CD4-positive, alpha-beta T cell treated with Interleukin-17A for 1 hour (primary cell): Measurements from ENCODE around the gene TNRC6C.
"Not testable (repeated sequence)": the region's sequence is repeated elsewhere in the genome, so short reads cannot be mapped to it uniquely, and the experiment has no call there.

Experiments
- DNase-seq: peaks from one replicate; pipeline ENCODE4 v3.0.0-alpha.2; 2020

TNRC6C gene

GRCh38 chr17:78046923-78047322 lies 88.4 kb downstream of the TNRC6C start:
- DNase-seq, result no peak

GRCh38 chr17:78048346-78049292 lies 90.1 kb downstream of the TNRC6C start:
- DNase-seq, result no peak

DNA sequence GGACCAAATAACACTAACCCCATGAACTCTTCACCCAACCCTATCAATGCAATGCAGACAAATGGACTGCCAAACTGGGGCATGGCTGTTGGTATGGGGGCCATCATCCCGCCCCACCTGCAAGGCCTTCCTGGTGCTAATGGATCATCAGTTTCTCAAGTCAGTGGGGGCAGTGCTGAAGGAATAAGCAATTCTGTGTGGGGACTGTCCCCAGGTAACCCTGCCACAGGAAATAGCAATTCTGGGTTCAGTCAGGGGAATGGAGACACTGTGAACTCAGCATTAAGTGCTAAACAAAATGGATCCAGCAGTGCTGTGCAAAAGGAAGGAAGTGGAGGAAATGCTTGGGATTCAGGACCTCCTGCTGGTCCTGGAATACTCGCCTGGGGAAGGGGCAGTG lies 91.1 kb downstream of the TNRC6C start:
- no peak for DNase-seq

GRCh38 chr17:78051186-78051972 lies 92.9 kb downstream of the TNRC6C start:
- no peak for DNase-seq

- no peak for DNase-seq
Observed at GRCh38 chr17:78053777-78054468, 95.4 kb downstream of the TNRC6C start.

DNA sequence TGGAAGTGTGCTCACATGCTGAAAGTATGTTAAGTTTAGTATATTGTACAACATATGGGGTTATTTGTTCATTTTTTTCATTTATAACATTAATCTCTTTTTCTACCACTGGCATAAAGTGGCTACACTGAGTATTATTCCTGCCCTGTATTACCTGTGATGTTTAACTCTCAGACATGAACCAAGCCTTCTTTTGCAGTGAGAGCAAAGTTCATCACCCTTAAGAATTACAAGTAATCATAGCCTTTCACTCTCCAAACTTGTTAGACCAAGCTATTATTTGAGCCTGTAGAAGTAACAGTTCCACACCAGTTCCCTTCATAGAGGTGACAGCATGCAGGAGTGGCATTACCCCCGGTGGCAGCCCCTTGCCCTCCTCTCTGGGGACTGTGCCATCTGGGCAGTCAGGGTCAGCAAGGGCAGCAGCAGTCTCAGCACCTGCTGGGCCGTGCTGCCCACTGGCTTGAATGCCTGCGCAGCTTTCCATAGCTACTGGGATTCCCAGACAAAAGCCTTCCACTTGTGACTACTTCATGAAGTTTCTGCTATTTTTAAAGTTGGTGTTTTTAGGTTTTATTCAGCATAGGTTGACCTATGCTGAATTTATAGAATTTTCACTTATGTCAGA lies 98.7 kb downstream of the TNRC6C start:
- no peak for DNase-seq

GRCh38 chr17:78058001-78058400 lies 99.5 kb downstream of the TNRC6C start:
- no peak for DNase-seq

DNA sequence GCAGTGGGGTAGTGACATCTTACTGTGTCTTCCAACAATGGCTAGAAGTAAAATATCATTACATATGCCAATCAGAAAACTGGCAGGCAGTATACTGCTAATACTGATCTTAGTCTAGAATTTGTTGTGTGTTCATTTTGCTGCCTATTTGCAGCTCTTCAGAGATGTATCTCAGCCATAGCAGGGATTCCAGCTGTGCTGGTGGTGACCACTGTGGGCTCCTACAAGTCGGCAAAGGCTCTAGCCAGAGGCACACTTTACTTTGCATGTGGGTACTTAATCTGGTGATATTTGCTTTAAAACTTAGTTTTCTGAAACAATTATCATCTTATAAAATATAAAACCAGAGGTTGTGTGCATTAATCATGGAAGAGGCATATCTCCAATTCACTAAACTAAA lies 100.1 kb downstream of the TNRC6C start:
- DNase-seq, result no peak

DNA sequence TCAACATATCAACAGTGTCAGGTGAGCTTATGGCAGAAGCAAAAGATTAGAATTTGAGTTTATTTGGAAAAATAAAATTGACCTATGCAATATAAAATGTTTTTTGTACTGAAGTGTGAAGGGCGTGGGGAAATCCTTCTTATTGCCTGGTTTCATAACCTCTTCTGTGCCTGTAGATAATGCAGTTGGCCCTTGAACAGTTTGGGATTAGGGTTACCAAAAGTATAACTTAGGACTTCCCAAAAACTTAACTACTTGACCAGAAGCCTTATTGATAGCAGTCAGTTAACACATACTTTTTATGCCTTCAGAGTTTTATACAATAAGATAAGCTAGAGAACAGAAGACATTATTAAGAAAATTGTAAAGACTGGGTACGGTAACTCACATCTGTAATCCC lies 104.1 kb downstream of the TNRC6C start:
- no peak for DNase-seq

- no peak for DNase-seq
Observed at GRCh38 chr17:78063489-78063888, 105.0 kb downstream of the TNRC6C start.

- DNase-seq, result no peak
Observed at GRCh38 chr17:78064708-78065107, 106.2 kb downstream of the TNRC6C start.

DNA sequence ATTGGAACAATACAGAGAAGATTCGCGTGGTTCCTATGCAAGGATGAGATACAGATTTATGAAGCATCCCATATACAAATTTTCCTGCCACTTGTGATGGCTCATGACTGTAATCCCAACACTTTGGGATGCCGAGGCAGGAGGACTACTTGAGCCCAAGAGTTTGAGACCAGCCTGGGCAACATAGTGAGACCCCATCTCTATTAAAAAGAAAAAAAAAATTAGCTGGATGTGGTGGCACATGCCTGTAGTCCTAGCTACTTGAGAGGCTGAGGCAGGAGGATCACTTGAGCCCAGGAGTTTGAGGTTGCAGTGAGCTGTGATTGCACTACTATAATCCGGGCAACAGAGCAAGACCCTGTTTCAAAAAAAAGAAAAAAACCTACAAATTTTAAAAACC lies 108.5 kb downstream of the TNRC6C start:
- DNase-seq, result not testable (repeated sequence)

DNA sequence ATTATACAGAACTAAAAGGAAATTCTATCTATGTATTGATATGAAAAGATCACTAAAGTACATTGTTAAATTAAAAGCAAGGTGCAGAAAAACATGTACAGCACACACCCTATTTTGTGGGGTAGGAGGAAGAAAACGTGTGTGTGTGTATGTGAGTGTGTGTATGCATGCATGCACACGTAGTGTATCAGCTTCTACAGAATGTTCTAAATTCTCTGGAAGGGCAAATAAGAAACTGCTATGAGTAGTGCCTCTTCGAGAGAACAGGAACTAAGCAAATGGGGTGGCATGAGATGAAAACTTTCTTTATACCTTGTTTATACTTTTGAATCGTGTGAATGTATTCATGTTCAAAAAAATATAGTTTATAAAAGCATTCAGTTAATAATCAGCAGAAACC lies 111.2 kb downstream of the TNRC6C start:
- no peak for DNase-seq

DNA sequence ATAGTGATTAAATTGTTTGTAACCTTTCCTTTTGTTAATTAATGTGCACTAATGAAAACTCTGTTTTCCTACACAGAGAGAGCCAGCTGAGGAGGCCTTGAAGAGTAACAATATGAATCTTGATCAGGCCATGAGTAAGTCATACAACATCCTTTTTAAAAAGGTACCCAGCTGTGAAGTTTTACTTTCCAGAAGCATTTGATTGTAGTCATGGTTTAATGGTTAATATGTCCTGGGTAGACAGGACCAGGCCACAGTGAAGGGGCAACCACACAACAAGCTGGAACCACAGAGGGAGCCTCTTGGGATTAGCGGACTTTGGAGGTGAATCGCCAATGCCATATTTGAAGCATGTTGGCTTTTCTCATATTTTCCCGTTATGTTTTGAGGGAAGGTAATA lies 114.5 kb downstream of the TNRC6C start:
- DNase-seq, result no peak

DNA sequence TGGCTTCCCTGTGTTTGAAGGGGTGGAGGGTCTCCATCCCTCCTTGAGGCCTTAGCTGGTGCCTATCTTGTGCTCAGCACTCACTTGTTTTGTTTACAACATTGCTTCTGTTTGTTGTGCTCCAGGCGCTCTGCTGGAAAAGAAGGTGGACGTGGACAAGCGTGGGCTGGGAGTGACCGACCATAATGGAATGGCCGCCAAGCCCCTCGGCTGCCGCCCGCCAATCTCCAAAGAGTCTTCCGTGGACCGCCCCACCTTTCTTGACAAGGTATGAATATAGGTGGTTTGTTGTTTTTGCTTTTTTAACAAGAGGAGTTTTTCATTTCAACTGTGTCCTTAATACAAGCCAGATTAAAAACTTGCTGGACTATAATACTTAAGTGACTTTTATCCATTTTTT lies 116.5 kb downstream of the TNRC6C start:
- DNase-seq, result no peak

DNA sequence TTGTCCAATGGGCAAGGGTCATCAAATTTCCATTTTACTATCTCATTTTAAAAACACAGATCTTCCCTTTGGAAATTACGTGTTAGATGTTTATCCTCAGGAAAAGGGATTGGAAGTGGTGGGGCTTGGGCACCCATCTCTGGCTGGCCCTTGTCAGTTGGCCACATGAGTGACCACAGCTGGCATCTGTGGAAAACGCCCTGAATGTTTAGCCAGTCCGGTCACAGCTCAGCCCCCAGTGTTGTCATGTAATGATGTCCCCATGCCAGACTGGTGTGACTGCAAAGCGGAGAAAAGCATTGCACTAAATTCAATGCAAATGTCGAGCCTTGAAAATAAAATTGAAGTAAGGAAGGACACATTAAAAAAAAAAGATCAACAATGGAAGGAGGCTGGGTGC lies 117.0 kb downstream of the TNRC6C start:
- no peak for DNase-seq

GRCh38 chr17:78079253-78079652 lies 120.8 kb downstream of the TNRC6C start:
- no peak for DNase-seq

DNA sequence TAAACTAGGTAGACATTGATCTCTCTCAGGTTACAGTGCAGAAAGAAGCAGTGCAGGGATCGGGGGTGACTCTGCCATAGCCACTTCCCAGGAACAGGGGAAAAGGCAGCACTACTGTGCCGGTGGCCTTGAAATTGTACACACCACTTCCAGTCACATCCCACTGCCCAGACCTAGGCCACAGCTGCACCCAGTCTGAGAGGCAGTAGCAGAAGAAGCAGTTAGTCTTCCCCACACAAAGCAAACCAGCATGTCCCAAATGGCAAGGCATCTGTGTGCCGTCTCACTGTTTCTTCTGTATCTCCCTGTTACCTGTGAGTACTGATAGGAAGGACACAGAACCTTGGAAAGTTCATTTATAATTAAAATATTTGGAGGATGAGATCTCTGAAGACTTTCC lies 123.0 kb downstream of the TNRC6C start:
- no peak for DNase-seq

GRCh38 chr17:78082355-78082872 lies 123.9 kb downstream of the TNRC6C start:
- not testable (repeated sequence) for DNase-seq

GRCh38 chr17:78082988-78083387 lies 124.5 kb downstream of the TNRC6C start:
- no peak for DNase-seq

- DNase-seq, result no peak
Observed at GRCh38 chr17:78086740-78087139, 128.2 kb downstream of the TNRC6C start.

DNA sequence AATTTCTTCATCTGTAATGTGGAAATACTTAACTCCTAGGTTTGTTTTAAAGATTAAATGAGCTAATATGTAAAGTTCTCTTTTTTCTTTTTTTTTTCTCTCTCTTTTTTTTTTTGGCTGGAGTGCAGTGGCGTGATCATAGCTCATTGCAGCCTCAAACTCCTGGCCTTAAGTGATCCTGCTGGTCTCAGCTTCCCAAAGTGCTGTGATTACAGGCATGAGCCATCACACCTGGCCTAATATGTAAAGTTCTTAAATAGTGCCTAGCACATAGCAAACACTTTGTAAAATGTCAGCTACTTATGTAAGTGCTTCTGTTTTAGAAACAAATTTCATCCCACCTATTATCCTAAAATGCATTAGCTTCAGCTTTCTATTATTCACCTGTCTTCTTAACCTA lies 130.0 kb downstream of the TNRC6C start:
- DNase-seq, result no peak
